HG02943 (cell line): ENCODE measurements around the gene ZNF354C.

ENCODE experiments used
- ATAC-seq: cut with Tn5 transposase; IDR thresholded peaks from one replicate; pipeline ENCODE4 v1.9.1; 2021; ENCODE audit warnings: mild to moderate bottlenecking, low read depth, moderate library complexity; ENCODE audit not compliant: unreplicated experiment

Gene ZNF354C

GRCh38 chr5:179113143-179113530 is 53.0 kb downstream of the ZNF354C start:
- no peak for ATAC-seq

- ATAC-seq = no peak
Observed at GRCh38 chr5:179113945-179114641, 53.9 kb downstream of the ZNF354C start.

- no peak for ATAC-seq
Observed at GRCh38 chr5:179114756-179115155, 54.6 kb downstream of the ZNF354C start.

- ATAC-seq = no peak
Observed at GRCh38 chr5:179115307-179115706, 55.1 kb downstream of the ZNF354C start.

- ATAC-seq = no peak
Observed at GRCh38 chr5:179115845-179116524, 55.8 kb downstream of the ZNF354C start.

GRCh38 chr5:179118338-179118737 is 58.2 kb downstream of the ZNF354C start:
- no peak for ATAC-seq

GRCh38 chr5:179118756-179119414 is 58.7 kb downstream of the ZNF354C start:
- no peak for ATAC-seq

GRCh38 chr5:179119415-179120170 is 59.4 kb downstream of the ZNF354C start:
- no peak for ATAC-seq

- ATAC-seq = no peak
Observed at GRCh38 chr5:179120421-179120861, 60.3 kb downstream of the ZNF354C start.

GRCh38 chr5:179120951-179121666 is 60.9 kb downstream of the ZNF354C start:
- ATAC-seq = no peak

- no peak for ATAC-seq
Observed at GRCh38 chr5:179121667-179122111, 61.5 kb downstream of the ZNF354C start.

- ATAC-seq = no peak
Observed at GRCh38 chr5:179122411-179123108, 62.4 kb downstream of the ZNF354C start.

- ATAC-seq = no peak
Observed at GRCh38 chr5:179123109-179123426, 62.9 kb downstream of the ZNF354C start.

GRCh38 chr5:179123491-179124272 is 63.5 kb downstream of the ZNF354C start:
- no peak for ATAC-seq

- no peak for ATAC-seq
Observed at GRCh38 chr5:179124273-179124852, 64.2 kb downstream of the ZNF354C start.

GRCh38 chr5:179124853-179125788 is 64.9 kb downstream of the ZNF354C start:
- no peak for ATAC-seq

GRCh38 chr5:179125789-179126505 is 65.8 kb downstream of the ZNF354C start:
- no peak for ATAC-seq
